GM12878 (cell line): ENCODE measurements around the gene SEMA5A.

Experiments used
- SP1 ChIP-seq: IDR thresholded peaks from one replicate; pipeline ENCODE4 v1.6.1; 2011; ENCODE audit warnings: low read depth, low read length
- TCF7 ChIP-seq: IDR thresholded peaks from 2 replicates; pipeline ENCODE4 v1.6.1; 2014; ENCODE audit warnings: antibody characterized with exemption, borderline replicate concordance
- TF ChIP-seq, protein P1 (sequence below), 3 experiments: IDR thresholded peaks in 2 of 3; conservative IDR thresholded peaks in 1 of 3; 2 replicates each; pipeline ENCODE4 v1.5.1; 2011; ENCODE audit warnings: low read depth in 3 of 3, low read length in 3 of 3, mild to moderate bottlenecking in 3 of 3, control low read depth in 2 of 3, moderate library complexity in 2 of 3, inconsistent platforms in 1 of 3, mixed read lengths in 1 of 3; ENCODE audit not compliant: control insufficient read depth in 2 of 3, insufficient read depth in 1 of 3; ENCODE audit errors: extremely low read depth in 1 of 3
- TF ChIP-seq, protein P2 (sequence below): IDR thresholded peaks from 2 replicates; pipeline ENCODE4 v1.6.1; 2012; ENCODE audit warnings: low read depth, low read length, improper control_type of control experiment

DNA sequence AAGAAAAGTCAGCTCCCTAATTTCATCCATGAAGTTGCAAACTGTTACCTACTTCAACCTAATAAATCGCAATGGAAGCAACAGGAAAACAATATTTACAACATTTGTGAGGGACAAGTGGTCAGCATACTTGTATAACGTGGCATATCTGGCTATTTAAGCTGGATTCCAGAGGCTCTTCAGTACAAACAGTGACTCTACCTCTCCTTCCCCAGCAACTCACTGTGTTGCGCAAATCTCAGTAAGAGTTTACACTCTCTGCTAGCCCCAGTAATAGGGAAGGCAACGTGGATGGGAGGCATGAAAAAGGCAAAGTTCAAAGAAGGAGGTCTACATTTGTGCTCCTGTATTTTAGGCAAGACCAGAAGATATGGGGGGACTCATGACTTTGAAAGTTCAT is 18.9 kb upstream of the SEMA5A start:
- TF ChIP-seq TCF7 (no peak), SP1 (no peak)
- TF ChIP-seq, protein P1, sequence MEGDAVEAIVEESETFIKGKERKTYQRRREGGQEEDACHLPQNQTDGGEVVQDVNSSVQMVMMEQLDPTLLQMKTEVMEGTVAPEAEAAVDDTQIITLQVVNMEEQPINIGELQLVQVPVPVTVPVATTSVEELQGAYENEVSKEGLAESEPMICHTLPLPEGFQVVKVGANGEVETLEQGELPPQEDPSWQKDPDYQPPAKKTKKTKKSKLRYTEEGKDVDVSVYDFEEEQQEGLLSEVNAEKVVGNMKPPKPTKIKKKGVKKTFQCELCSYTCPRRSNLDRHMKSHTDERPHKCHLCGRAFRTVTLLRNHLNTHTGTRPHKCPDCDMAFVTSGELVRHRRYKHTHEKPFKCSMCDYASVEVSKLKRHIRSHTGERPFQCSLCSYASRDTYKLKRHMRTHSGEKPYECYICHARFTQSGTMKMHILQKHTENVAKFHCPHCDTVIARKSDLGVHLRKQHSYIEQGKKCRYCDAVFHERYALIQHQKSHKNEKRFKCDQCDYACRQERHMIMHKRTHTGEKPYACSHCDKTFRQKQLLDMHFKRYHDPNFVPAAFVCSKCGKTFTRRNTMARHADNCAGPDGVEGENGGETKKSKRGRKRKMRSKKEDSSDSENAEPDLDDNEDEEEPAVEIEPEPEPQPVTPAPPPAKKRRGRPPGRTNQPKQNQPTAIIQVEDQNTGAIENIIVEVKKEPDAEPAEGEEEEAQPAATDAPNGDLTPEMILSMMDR (IDR thresholded peaks at IDR 0.05 in 2 of 3, conservative IDR thresholded peaks at IDR 0.05 in 1 of 3; ENCODE audit: control insufficient read depth in 2 of 3, extremely low read depth in 1 of 3, insufficient read depth in 1 of 3, low read depth in 3 of 3, low read length in 3 of 3) = no peak
- TF ChIP-seq, protein P2, sequence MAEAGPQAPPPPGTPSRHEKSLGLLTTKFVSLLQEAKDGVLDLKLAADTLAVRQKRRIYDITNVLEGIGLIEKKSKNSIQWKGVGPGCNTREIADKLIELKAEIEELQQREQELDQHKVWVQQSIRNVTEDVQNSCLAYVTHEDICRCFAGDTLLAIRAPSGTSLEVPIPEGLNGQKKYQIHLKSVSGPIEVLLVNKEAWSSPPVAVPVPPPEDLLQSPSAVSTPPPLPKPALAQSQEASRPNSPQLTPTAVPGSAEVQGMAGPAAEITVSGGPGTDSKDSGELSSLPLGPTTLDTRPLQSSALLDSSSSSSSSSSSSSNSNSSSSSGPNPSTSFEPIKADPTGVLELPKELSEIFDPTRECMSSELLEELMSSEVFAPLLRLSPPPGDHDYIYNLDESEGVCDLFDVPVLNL = no peak
